NCI-H1417 (cell line): ENCODE data around the gene LHB.
"Not testable (repeated sequence)": the region's sequence is repeated elsewhere in the genome, so short reads cannot be mapped to it uniquely, and the experiment has no call there.

Experiments used
- DNase-seq, 3 experiments: peaks; one replicate each; lab custom pipeline; 2025; lab: John Stamatoyannopoulos, UW

The LHB gene

DNA sequence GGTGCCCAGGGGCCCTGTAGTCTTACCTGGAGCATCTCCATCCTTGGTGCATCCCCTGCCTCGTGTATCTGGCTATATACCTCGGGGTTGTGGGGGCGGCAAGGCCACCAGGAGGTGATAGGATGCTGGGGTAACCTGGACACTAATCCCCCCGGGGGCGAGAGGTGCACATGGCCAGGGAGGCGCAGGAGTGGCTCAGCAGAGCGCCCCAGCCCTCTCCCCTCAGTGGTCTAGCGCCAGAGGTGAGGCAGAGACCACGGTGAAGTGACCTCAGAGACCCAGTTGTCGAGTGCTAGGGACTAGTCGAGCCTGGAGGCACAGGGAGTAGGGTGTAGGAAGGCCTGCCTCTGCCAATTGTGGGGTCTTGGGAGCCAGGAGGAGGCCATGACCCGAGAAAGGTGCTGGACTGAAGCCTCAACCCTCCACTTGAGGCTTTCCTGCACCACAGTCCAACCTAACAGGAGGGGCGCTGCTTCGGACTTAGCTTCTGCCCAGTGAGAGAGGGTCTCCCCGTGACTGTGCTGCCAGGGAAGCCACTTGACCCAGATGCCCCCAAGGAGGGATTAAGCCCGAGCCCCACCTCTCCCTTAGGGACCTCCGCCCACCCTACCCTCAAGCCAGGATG, at the start of gene LHB:
TSS of gene LHB (minus strand) at position 51 of the 625 bp plus-strand sequence. CDS start at position 41, 10 bp downstream.
- no peak for DNase-seq

DNA sequence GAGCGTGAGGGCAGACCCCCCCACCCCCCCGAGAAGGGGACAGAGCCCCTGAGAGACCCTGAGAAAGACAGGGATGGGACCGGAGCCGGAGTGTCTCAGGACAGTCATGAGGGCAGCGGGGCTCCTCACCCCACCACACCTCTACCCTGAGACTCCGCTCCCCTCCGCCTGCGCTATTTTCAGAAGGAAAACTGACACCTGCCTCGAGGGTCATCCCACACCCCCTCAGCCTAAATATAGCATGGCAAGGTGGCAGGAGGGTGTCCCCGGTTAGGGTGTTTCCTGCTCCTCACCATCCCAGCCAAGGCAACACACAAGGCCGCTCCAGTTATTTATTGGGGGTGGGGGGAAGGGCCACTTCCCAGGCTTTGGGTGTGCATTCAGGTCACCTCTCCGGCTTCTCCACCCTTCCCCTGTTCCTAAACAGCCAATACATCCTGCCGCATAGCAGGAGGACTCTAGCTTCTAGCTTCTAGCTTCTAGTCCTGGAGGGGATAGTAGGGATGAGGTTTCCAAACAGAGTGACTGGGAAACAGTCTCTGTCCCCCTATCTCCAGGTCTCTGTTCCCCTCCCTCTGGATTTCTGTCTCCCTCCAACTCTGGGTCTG, 49.1 kb upstream of the LHB start:
- DNase-seq, result no peak

DNA sequence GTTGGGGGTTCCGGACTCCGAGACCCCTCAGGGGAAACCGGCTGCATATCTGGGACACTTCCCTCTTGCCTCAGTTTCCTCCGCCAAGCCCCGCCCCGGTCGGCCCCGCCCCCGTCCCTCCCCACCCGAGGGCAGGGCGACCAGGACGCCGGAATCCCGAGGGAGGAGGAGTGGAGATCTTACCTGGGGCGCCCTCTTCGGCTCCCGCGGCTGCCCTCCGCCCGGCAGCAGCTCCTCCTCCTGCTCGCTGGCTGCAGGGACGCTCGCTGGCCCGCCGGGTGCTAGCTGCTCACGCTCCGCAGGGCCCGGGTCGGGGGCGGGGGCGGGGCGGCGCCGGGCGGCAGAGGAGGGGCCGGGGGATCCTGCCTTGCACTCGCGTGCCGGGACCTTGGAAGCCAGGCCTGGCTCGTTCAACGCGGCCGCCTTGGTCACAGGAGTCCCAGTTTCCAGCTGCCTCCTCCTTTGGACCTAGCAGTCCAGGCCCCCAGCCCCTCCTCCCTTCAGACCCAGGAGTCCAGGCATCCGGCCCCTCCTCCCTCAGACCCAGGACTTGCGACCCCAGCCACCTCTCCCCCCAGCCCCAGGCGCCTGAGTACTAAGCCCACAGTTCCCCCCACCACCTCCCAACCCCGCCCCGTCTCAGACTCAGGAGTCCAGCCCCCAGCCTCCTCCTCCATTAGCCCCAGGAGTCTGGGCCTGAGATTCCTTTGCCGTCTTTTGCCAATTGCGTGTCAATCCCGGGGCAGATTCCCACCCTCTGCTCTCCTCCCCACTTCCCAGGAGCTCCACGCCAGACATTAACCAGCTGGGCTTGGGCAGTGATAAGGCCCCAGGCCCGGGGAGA, 48.1 kb upstream of the LHB start, which contains the start of gene NTF4:
TSS of gene NTF4 (minus strand) at position 51 of the 844 bp plus-strand sequence. CDS start 2,821 bp downstream, outside the sequence.
- peak in 1 of 3 experiments; percentile 9 for DNase-seq

DNA sequence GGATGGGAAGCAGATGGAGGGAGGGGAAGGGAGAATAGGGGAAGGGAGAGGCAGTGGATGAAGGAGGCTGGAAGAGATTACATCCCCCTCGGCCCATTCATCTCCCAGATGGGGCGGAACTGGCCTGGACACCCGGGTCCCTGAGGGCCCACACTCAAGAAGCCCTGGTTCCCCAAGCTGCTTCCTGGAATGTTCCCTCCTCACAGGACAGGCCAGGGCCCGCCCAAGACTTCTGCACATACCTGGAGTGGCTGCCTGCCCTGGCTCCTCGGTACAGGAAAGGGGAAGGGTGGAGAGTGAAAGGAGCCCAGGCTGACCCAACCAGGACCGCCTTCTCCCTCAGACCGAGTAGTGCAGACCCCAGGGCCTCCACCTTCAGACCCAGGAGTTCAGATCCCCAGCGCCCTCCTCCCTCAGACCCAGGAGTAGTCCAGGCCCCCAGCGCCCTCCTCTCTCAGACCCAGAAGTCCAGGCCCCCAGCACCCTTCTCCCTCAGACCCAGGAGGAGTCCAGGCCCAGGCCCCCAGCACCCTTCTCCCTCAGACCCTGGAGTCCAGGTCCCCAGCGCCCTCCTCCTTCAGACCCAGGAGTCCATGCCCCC, 47.2 kb upstream of the LHB start:
- no peak for DNase-seq

DNA sequence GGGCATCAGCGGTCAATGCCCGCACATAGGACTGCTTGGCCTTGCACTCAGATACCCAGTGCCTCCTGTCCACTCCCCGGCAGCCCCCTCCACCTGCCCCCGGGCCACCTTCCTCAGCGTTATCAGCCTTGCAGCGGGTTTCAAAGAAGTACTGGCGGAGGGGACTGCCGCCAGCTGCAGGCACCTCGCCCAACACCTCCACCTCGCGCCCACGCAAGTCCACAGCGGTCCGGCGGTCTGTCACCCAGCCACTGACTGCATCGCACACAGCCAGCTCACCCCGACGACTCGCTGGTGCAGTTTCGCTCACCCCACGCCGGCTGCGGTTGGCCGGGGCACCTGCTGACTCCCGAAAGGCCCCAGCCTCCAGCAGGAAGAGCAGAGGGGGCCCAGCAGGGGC, 44.6 kb upstream of the LHB start:
- no peak for DNase-seq

DNA sequence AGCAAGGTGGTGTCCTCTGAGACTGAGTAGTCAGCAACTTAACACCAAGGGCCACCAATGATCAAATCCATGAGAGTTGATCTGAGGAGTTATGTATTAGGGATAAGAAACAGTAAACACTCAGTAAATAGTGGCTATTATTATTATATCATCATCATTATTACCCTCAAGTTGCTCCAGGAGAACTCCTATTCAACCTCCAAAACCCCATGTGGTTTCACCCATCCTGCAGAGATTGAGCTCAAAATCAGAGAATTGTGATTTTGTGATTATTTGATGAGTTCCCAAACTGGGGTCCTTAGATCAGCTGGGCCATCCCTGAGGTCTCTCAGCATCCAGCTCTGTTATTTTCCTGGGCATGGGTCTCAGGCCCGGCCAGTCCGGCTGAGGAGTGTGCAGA, 44.1 kb upstream of the LHB start:
- no peak for DNase-seq

DNA sequence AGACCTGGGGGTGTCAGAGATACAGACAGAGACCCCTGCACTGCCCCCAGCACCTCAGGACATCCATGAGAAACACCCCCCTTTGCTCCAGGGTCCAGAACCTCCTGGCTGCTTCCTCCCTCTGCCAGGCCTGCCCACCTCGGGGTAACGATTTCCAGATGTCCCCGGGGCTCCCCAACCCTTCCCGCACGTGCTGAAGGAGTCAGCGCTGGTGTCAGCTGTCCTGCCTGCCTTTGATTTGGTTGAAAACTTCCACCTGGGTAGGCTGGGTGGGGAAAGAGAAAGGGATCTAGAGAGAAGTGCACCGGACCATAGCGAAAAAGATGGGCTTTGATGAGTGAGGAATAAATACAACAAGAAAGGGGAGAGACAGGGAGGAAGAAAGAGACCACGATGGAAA, 42.2 kb upstream of the LHB start:
- DNase-seq, result no peak

DNA sequence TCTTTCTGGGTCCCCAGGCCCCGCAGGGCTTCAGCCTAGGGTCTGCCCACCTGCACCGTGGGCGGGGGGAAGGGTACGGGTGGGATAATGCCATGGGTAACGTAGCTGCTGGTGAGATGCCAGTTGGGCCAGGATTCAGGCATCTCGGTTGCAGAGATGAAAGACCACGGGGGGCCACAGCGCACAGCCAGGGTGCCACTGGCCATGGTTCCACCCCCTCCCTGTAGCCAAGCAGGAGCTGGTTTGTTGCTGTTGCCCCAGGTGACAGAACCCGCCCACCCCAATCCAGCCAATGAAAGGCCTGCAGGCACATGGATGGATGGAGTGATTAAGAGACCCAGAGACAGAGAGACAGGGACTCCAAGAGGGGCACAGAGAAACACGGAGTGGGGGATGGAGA, 41.7 kb upstream of the LHB start:
- no peak for DNase-seq

DNA sequence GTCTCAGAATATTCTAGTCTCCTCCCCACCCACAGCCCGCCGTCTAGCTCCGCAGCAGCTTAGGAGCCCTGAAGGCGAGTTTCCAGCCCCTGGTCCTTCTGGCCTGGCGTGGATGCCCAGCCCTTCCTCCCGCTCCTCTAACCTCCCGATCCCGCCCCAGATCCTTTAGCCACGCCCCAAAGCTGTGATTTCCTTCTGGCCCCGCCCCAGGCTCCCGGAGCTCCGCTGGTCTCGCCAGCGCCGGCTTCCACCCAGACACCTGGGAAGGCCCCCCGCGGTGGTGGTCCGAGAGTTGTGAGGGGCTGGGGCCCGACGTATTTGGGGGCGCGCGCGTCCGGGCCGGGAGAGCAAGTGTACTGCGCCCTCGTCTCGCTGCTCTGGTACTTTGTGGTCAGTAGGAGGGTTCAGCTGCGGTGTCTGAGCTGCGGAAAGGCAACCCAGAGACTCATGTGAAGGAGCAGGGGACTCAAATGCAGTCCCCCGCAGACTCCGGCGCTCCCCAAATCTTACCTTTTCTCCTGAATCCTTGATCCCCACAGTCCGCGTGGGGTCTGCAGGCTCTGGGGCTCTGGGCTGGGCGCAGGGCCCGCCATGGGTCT, 40.8 kb upstream of the LHB start, which contains the start of gene CGB7:
TSS of gene CGB7 (minus strand) at position 114 of the 599 bp plus-strand sequence. CDS start 2,374 bp downstream, outside the sequence.
- peak in 2 of 3 experiments; percentile 28 to 61 for DNase-seq

DNA sequence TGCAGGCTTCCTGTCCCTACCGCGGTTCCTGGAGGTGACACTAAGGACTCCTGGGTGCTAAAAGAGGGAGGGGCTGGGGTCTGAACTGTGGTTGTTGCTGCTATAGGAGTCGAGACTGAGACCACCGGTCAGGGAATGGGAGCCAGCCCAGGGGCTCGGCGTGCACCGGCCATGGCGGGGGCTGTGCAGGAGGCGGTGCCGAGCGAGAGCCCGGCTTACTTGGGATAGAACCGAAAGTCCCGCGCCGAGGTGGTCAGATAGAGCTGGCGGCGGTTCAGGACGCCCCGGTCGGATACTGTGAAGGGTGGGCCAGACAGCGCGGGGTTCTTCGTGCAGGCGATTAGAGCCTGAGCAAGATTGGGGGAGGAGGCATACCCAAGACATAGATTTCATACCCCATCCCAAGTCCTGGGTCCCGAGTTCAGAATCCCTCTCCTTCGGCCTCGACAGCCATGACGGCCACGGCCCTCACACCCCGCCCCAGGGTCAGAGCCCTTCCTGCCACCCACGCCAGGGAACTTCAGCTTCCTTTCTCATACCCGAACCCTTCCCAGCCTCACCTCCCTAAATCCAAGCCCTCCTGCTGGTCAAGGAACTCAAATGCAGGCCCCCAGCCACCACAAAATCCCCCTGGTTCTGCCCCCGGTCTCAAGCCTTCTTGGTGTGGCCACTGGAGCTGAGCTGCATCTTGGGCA, 40.2 kb upstream of the LHB start:
- not testable (repeated sequence) for DNase-seq

DNA sequence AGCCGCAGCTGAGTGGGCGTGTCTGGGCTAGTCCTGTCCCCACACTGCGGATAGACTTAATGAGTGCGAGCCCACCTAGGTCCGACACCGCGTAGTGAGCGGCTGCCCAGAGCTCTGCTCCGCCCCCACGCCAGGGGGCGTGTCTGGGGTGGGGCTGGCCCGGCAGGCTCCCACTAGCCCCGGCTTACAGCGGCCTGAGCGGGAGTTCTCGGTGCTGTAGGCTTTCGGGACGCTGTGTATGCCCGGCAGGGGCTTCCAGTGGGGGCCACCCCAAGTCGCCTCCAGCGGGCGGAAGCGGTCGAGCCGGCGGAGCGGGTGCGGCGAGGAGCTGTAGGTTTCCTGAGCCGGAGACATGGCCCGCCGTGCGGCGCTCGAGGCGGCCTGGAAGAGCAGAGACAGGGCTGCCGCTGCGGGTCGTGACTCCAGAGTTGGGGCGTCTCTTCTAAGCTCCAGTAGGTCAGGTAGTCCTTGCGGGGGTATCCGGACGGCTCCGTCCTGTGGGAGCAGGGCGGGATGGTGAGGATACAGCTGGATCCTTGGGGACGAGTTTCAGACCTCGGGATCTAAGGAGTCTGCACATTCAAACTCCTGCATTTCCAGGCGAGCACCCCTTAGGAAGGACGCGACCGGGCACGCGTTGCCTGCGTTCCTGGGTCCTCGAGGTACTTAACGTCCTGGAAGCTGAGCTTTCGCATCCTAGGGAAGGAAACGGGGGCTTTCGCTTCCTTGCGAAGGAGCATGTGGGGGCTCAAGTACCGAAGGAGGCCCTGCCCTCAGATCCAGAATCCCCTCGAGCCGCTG, 39.4 kb upstream of the LHB start:
- peak in 2 of 3 experiments; percentile 49 to 64 for DNase-seq

DNA sequence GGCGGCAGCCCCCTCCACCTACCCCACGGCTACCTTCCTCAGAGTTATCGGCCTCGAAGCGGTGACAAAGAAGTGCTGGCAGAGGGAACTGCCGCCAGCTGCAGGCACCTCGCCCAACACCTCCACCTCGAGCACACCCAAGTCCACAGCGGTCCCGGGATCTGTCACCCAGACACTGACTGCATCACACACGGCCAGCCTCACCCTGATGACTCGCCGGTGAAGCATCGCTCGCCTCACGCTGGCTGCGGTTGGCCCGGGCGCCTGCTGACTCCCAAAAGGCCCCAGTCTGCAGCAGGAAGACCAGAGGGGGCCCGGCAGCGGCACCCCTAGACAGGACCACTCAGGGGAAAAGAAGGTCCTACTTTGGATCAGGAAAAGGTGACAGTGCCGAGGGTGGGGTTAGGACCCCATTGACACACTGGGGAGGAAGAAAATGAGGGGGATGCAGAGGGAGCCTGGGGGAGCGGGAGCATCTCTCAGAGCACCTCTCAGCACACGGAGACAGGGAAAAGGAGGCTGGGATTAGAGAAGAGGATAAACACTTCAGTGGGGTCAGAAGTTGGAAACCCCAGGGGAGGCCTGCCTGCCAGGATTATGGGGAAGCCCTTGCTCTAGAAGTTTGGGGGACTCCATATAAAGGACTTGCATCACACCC, 33.6 kb upstream of the LHB start:
- DNase-seq, result not testable (repeated sequence)

DNA sequence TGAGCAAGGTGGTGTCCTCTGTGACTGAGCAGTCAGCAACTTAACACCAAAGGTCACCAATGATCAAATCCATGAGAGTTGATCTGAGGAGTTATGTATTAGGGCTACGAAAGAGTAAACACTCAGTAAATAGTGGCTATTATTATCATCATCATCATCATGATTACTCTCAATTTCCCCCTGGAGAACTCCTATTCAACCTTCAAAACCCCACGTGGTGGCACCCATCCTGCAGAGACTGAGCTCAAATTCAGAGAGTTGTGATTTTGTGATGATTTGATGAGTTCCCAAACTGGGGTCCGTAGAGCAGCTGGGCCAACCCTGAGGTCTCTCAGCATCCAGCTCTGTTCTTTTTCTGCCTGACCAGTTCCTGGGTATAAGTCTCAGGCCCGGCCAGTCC, 32.9 kb upstream of the LHB start:
- DNase-seq, result not testable (repeated sequence)

DNA sequence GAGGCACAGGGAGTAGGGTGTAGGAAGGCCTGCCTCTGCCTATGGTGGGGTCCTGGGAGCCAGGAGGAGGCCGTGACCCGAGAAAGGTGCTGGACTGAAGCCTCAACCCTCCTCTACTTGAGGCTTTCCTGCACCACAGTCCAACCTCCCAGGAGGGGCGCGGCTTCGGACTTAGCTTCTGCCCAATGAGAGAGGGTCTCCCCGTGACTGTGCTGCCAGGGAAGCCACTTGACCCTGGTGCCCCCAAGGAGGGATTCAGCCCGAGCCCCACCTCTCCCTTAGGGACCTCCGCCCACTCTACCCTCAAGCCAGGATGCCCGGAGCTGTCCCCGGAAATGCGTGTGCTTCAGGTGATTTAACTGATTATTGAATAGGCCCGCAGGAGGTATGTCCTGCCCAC, 32.1 kb upstream of the LHB start, which contains the start of gene CGB8:
TSS of gene CGB8 (minus strand) at position 101 of the 400 bp plus-strand sequence. CDS start 372 bp downstream, outside the sequence.
- not testable (repeated sequence) for DNase-seq

DNA sequence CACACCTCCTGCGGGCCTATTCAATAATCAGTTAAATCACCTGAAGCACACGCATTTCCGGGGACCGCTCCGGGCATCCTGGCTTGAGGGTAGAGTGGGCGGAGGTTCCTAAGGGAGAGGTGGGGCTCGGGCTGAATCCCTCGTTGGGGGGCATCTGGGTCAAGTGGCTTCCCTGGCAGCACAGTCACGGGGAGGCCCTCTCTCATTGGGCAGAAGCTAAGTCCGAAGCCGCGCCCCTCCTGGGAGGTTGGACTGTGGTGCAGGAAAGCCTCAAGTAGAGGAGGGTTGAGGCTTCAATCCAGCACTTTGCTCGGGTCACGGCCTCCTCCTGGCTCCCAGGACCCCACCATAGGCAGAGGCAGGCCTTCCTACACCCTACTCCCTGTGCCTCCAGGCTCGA, 26.7 kb upstream of the LHB start, which contains the start of gene CGB5:
TSS of gene CGB5 (plus strand) at position 301 of the 400 bp plus-strand sequence. CDS start 362 bp downstream, outside the sequence.
- not testable (repeated sequence) for DNase-seq

DNA sequence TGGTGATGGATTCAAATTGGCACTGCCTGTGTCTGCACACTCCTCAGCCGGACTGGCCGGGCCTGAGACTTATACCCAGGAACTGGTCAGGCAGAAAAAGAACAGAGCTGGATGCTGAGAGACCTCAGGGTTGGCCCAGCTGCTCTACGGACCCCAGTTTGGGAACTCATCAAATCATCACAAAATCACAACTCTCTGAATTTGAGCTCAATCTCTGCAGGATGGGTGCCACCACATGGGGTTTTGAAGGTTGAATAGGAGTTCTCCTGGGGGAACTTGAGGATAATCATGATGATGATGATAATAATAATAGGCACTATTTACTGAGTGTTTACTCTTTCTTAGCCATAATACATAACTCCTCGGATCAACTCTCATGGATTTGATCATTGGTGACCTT, 25.8 kb upstream of the LHB start:
- not testable (repeated sequence) for DNase-seq

DNA sequence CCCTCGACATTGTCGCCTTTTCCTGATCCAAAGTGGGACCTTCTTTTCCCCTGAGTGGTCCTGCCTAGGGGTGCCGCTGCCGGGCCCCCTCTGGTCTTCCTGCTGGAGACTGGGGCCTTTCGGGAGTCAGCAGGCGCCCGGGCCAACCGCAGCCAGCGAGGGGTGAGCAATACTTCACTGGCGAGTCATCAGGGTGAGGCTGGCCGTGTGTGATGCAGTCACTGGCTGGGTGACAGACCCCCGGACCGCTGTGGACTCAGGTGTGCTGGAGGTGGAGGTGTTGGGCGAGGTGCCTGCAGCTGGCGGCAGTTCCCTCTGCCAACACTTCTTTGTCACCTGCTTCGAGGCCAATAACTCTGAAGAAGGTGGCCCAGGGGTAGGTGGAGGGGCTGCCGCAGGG, 25.3 kb upstream of the LHB start:
- no peak for DNase-seq

DNA sequence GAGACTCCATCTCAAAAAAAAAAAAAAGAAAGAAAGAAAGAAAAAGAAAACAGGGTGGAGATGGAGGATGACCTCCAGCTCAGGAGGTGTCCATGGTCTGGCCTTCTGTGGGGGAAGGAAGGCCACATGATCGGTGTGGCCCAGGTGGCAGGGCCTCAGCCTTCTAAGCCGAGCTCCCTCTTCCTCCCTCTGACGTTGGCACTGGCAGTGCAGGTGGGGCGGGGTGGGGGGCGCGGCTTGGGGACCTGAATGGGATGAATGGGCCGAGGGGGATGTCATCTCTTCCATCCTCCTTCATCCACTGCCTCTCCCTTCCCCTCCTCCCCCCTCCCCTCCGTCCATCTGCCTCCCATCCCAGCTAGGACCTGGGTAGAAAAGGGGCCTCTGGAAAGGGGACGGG, 22.8 kb upstream of the LHB start:
- DNase-seq, result not testable (repeated sequence)

DNA sequence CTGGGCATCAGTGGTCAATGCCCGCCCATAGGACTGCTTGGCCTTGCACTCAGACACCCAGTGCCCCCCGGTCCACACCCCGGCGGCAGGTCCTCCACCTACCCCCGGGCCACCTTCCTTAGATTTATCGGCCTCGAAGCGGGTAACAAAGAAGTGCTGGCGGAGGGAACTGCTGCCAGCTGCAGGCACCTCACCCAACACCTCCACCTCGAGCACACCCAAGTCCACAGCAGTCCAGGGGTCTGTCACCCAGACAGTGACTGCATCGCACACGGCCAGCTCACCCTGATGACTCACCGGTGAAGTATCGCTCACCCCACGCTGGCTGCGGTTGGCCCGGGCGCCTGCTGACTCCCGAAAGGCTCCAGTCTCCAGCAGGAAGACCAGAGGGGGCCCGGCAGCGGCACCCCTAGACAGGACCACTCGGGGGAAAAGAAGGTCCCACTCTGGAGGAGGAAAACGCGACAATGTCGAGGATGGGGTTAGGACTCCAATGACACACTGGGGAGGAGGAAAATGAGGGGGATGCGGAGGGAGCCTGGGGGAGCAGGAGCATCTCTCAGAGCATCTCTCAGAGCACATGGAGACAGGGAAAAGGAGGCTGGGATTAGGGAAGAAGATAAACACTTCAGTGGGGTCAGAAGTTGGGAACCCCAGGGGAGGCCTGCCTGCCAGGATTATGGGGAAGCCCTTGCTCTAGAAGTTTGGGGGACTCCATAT, 21.8 kb upstream of the LHB start:
- DNase-seq, result not testable (repeated sequence)
